Superior temporal gyrus (tissue), 1 donor: ENCODE results near the gene KANK2.

ENCODE experiments used
- DNase-seq: peaks from one replicate; pipeline ENCODE4 v3.0.0-alpha.2; 2016; ENCODE audit errors: extremely low spot score

KANK2 gene

GRCh38 chr19:11225815-11226214 is 28.5 kb upstream of the KANK2 start:
- DNase-seq, result no peak

GRCh38 chr19:11225172-11225571 is 27.8 kb upstream of the KANK2 start:
- DNase-seq, result no peak

DNA sequence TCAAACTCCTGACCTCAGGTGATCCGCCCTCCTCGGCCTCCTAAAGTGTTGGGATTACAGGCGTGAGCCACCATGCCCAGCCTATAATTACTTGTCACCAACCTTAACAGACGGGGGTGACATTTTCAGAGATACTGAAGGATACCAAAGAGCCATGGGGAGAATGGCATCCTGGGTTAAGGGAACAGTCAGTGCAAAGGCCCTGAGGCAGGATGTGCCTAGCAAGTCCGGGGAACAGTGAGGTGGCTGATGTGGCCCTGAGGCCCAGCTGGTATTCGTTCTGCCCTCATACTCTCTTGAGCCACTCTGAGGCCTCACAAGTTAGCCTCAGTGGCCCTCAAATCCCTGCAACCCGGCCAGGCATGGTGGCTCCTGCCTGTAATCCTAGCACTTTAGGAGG is 27.1 kb upstream of the KANK2 start:
- DNase-seq, result no peak

- no peak for DNase-seq
Measured at GRCh38 chr19:11223200-11223599, 25.9 kb upstream of the KANK2 start.

DNA sequence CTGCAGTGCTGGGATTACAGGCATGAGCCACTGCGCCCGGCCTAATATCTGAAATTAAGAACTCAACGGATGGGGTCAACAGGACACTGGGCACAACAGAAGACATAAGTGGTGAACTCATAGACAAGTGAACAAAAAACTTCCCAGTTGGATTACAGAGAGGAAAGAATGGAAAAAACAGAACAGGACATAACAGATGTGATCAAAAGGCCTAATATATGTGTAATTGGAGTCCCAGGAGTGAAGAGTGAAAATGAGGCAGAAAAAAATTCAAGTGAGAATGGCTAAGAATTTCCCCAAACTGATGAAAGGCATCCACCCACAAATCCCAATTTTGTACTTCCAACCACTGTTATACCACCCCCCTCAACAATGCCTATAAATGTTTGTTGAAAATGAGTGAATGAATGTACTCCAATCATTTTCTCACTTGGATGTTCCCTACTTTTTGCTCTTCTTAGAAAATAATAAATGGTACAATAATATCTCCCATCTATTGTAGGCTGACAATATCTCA is 23.8 kb upstream of the KANK2 start:
- no peak for DNase-seq

- no peak for DNase-seq
Measured at GRCh38 chr19:11214387-11214786, 17.0 kb upstream of the KANK2 start.

GRCh38 chr19:11210656-11210928 is 13.2 kb upstream of the KANK2 start:
- no peak for DNase-seq

GRCh38 chr19:11209839-11210655 is 12.7 kb upstream of the KANK2 start:
- no peak for DNase-seq

DNA sequence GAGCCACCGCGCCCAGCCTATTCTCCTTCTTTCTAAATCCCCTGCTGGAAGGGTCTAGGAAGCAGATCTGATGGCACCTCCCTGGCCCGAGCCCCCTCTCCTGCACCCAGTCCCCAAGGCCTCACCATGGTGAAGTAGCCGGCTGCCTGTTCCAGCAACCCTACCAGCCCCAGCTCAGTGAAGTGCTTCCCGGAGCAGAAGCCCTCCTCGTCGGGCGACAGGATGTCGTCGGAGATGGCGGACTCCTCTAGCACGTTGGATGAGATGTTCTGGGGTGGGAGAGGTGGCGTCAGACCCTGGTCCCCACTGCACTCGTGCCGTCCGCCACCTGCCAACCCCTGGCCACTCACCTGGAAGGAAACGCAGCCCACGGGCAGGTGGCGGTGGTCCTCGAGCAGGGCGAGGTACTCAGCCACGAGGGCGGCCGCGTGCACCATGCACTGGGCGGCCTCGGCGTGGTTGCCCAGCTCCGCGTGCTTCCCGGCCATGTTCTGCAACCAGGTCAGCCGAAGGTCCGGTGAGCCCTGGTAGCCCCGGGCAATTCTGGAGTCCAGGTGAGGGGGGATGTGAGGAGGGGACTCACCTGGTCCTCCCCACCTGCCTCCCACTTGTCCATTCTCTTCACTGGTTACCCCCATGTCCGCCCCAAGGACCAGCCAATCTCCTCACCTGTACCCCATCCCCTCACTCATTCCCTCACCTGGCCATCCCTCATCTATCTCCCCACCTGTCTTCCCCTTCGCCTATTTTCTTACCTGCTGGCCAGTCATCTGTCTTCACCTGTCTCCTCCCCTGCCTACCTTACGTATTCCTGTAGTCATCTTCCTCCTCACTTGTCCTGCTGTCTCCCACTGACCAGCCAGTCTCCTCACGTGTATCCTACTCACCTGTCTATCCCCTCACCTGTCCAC is 11.5 kb upstream of the KANK2 start:
- no peak for DNase-seq

GRCh38 chr19:11205939-11206570 is 8.7 kb upstream of the KANK2 start:
- DNase-seq, result no peak

DNA sequence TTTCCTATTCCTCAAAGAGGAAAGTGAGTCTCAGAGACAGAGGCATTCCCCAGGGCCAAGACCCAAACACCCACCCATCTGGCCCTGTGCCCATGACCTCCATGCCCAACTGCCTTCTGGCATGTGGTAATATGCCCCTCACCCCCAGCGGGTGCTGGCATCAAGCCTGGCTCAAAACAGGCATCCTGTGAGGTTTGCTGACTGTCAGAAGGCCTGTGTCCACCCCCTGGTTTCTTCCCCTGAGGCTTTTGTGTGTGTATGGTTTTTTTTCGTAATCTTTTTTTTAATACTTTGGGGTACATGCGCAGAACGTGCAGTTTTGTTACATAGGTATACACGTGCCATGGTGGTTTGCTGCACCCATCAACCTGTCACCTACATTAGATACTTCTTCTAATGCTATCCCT is 7.6 kb upstream of the KANK2 start:
- no peak for DNase-seq

GRCh38 chr19:11204076-11204602 is 6.8 kb upstream of the KANK2 start:
- DNase-seq, result no peak

GRCh38 chr19:11203194-11204075 is 6.1 kb upstream of the KANK2 start:
- peak; percentile 63 for DNase-seq

DNA sequence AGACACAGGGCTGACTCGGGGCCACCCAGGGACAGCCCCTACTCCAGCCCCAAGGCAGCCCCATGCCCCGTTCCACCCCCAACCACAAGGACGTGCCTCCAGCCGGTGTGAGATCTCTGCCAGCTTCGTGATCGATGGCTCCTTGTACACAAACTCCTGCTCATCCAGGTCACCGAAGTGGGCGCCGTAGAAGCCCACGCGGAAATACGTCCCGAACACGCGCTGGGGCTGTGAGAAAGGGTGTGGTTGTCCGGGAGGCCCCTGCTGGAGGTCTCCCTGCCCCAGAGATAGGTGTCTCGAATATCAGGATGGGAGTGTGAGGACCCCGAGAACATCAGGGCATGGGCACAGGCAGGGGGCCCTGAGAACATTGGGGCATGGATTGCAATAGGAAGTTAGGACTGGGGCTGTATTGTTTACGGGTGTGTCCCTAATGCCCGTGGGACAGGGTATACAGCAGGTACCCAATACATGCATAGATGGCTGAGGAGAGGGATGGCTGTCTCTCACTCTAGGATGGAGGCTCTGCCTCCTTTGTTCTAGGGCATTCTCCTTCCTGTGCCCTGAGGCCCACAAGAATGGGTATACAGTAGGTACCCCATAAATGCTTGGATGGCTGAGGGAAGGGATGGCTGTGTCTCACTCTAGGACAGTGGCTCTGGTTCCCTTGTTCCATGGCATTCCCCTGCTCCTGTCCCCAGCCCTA is 5.3 kb upstream of the KANK2 start:
- no peak for DNase-seq

DNA sequence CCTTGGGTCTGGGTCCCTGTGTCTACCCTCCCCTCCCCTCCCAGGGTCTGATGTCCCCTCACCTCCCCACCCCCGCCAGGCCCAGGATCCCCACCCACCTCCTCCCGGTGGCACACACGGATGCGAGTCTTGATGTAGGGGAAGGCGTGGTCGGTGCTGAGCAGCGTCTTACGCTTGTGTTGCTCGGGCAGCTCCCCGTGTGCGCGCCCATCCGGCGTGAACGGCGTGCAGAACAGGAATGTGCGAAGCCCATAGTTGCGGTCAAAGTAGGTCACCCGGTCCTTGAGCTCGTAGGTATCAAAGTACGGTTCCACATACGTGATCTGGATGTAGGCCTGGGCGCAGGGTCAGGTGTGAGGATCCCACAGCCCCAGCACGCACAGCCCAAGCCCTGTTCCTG is 4.4 kb upstream of the KANK2 start:
- no peak for DNase-seq

- DNase-seq, result no peak
Measured at GRCh38 chr19:11200931-11201330, 3.6 kb upstream of the KANK2 start.

- no peak for DNase-seq
Measured at GRCh38 chr19:11200015-11200574, 2.8 kb upstream of the KANK2 start.

DNA sequence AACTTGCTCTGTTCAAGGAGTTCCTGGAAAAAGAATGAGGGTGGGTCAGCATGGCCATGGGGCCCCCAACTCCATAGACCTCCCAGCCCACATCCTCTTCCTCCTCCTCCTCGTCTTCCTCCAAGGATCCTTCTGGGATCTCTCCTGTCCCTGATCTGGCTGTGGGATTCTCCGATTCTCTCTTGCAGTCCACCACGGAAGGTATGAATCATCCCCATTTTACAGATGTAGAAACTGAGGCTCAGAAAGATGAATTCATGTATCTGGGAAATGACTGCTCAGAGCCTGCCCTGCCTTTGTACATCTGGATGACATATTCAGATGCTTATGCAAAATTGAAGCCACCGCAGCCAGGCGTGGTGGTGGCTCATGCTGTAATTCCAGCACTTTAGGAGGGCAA is 2.2 kb upstream of the KANK2 start:
- DNase-seq, result no peak

DNA sequence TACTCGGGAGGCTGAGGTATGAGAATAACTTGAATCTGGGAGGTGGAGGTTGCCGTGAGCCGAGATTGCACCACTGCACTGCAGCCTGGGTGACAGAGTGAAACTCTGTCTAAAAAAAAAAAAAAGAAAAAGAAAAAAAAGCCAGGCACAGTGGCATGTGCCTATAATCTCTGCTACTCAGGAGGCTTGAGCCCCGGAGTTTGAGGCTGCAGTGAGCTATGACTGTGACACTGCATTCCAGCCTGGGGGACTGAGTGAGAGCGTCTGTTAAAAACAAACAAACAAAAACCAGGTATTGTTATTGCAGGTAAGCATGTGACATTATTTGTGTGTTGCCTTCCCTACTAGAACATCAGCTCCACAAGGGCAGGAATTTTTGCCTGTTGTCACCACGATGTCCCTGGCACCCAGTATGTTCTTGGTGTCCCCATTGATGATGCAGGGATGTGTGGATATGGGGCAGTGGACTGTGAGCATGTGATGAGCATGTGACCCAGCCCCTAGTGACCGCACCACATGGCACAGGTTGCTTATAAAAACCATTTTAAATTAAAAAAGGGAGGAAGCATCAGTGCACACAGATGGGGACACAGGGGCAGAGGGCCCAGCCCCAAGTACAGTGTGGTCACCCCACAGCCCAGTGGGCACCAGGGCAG is 1.6 kb upstream of the KANK2 start:
- no peak for DNase-seq

DNA sequence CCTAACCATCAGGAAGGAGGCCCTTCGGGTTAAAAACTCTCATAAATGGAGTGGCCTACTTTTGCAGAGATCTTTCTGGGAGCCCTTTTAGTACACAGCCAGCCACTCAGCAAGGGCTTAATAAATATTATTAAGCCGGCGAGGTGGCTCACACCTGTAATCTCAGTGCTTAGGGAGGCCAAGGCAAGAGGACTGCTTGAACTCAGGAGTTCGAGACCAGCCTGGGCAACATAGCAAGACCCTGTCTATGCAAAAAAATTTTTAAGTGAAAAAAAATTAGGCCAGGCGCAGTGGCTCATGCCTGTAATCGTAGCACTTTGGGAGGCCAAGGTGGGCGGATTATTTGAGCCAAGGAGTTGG is 810 bp upstream of the KANK2 start:
- DNase-seq, result no peak
